T-helper 1 cell treated with Interleukin-12 subunit alpha and Interleukin-12 subunit beta and Interleukin-4 antibody, amounts not matched to agents 30 μg/mL and 1 μg/mL, for 36 hours (primary cell): Measurements from ENCODE around the gene COX5B.
"Not testable (repeated sequence)": the region's sequence is repeated elsewhere in the genome, so short reads cannot be mapped to it uniquely, and the experiment has no call there.

Experiments
- H3K27ac Mint-ChIP-seq: one replicate; pipeline ENCODE4 v1.8.0; 2021; ENCODE audit warnings: mild to moderate bottlenecking, mixed read lengths
- H3K27me3 Mint-ChIP-seq: one replicate; pipeline ENCODE4 v1.8.0; 2021; ENCODE audit warnings: low read depth, mixed read lengths
- H3K36me3 Mint-ChIP-seq: one replicate; pipeline ENCODE4 v1.8.0; 2021; ENCODE audit warnings: low read depth, mixed read lengths
- H3K4me1 Mint-ChIP-seq: one replicate; pipeline ENCODE4 v1.8.0; 2021; ENCODE audit warnings: low read depth, mixed read lengths
- H3K4me3 Mint-ChIP-seq: one replicate; pipeline ENCODE4 v1.8.0; 2021; ENCODE audit warnings: mild to moderate bottlenecking, moderate library complexity, mixed read lengths
- H3K9me3 Mint-ChIP-seq: one replicate; pipeline ENCODE4 v1.8.0; 2021; ENCODE audit warnings: mixed read lengths

Gene COX5B

DNA sequence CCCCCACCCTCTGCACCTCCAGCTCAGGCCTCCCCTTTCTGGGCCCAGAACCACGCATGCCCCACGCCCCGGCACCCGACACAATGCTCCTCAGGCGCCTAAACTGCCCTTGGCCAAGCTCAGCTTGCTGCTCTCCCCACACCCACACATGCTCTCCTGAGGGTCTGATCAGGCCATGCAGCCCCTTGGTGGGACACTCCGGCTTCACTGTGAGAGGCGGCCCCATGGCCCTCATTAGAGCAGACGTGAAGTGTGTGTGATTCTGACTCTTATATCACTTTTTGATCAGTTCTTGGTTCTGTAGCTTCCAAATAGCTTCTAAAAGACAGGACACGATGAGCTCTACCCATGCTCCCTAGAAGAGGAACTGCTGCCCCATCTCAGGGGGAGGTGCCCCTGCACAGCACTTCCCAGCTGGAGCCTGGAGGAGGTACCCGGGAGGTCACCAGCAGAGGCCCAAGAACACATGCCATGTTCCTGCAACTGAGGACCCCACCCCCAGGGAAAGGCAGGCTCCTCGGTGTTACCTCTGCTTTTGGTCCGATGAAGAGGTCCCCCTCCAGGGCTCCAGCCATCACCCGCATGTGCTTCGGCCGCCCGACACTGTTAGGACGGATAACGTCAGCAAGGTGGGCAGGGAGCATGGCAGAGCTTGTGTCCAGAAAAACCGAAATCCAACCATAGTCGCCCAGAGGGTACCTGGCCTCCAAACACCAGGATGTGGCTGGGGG is 14.3 kb downstream of the COX5B start:
- H3K4me3 Mint-ChIP-seq: no peak overlapping the region

DNA sequence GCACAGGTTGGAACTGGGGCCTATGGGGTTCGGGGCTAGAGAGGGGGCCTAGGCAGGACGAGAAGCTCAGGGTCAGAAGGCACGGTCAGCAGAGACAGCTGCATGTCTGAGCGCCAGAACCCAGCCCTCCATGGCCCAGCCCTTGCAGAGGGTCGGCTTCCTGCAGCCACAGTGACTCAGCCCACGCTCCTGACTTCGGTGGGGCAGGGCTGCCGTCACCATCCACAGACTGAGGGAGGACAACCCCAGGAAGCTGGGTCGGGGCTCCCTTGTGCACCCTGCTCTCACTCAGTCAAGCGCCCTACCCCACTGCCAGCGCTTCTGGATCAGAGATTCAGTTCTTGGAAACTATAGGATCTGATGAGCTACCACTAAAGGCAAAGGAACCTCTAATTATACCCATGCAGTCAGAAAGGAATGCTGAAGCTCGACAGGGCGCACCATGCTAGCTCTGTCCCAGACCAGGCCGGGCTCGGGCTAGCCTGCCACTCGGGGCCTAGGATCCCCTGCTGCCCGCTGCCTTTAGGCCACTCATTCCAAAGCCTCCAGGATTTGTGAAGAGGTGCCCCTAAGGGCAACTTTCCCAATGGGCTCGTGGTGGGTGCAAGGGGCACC is 15.0 kb downstream of the COX5B start:
- Mint-ChIP-seq H3K27me3 (no peaks in the 10 kb centered on the region), H3K27ac (peak overlapping the region; percentile 41), H3K4me1 (peaks cover 22% of the 10 kb centered on the region), H3K4me3 (peak overlapping the region; percentile 92), H3K9me3 (no peaks in the 10 kb centered on the region), H3K36me3 (peaks cover 20% of the 10 kb centered on the region)

More for the DNA sequence above, 14.3 kb downstream of the COX5B start:
- H3K9me3 Mint-ChIP-seq: no peaks in the 10 kb centered on the region
- H3K4me1 Mint-ChIP-seq: peaks cover 25% of the 10 kb centered on the region
- peaks cover 21% of the 10 kb centered on the region for H3K36me3 Mint-ChIP-seq
- H3K27ac Mint-ChIP-seq: no peak overlapping the region
- no peaks in the 10 kb centered on the region for H3K27me3 Mint-ChIP-seq

DNA sequence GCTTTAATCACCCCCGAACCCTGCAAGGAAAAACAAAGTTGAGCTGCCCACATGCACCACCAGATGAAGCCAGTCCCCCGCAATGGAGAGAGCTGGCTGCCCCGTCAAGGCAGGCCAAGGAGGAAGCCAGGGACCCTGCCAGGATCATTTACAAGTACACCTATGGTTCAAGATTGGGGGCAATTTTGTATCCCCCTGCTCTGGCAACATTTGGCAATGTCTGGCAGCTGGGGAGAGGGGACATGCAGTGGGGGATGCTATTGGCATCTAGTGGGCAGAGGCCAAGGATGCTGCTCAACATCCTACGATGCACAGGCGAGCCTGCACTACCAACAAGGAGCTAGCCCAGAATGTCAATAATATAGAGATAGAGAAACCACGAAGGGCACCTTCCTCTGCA is 16.1 kb downstream of the COX5B start:
- peaks cover 22% of the 10 kb centered on the region for H3K4me1 Mint-ChIP-seq
- H3K27me3 Mint-ChIP-seq: no peaks in the 10 kb centered on the region
- H3K9me3 Mint-ChIP-seq: no peaks in the 10 kb centered on the region
- H3K27ac Mint-ChIP-seq: peak overlapping the region; percentile 98
- peak overlapping the region; percentile 92 for H3K4me3 Mint-ChIP-seq
- peaks cover 14% of the 10 kb centered on the region for H3K36me3 Mint-ChIP-seq

- no peaks in the 10 kb centered on the region for H3K9me3 Mint-ChIP-seq
- H3K4me3 Mint-ChIP-seq: peak overlapping the region; percentile 92
- peak overlapping the region; percentile 98 for H3K27ac Mint-ChIP-seq
- no peaks in the 10 kb centered on the region for H3K27me3 Mint-ChIP-seq
- H3K4me1 Mint-ChIP-seq: peaks cover 22% of the 10 kb centered on the region
- peaks cover 12% of the 10 kb centered on the region for H3K36me3 Mint-ChIP-seq
Observed at GRCh38 chr2:97662386-97662894, 16.6 kb downstream of the COX5B start.

DNA sequence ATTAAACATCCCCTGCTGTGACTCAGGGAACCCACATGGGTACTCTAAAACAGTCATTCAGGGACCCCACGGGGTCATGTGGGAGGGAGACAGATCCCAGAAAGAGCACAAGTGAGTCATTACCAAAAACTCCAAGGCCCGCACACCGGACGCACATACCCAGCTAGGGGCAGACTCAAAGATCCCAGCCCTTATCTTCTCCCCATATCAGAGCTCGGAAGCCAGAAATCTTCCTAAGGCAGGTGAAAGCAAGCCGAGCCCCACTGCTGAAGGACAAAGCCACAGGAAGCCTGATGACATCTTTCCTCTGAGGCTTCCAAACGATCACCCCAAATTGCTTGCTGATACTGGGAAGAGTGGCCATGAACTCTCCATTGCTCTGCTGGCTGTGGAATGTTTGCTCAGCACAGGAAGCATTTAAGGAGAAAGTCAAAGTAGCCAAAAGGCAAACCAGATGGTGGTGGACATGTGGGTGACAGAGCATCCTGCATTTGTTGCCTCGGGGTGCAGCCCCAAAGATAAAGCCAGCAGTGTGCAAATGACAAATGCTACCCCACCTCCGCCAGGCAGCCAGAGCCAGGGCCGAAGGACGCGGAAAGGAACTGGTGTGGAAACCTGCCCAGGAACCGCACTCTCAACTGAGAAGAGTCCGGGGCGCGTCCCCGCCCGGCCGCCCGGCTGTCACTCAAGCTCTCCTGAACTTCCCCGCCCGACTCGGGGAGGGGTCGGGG is 17.2 kb downstream of the COX5B start:
- Mint-ChIP-seq H3K4me1 (peaks cover 23% of the 10 kb centered on the region), H3K9me3 (no peaks in the 10 kb centered on the region), H3K36me3 (peaks cover 9% of the 10 kb centered on the region), H3K27ac (peak overlapping the region; percentile 98), H3K27me3 (no peaks in the 10 kb centered on the region), H3K4me3 (peak overlapping the region; percentile 92)

DNA sequence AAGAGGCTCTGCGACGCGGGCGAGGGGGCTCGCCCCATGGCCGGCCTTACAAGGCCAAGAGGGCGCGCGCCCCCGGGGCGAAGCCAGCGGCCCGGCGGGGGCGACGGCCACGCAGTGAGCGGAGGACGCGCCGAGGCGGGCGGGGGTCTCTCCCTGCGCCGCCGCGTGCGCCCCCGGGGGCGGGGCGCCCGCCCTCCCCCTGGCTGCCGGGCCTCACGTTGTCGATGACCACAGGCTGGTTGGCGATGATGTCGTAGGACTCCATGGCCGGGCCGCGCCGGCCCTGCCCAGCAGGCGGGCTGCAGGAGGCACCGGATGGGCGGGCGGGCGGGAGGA is 17.7 kb downstream of the COX5B start:
- peak overlapping the region; percentile 98 for H3K27ac Mint-ChIP-seq
- peak overlapping the region; percentile 92 for H3K4me3 Mint-ChIP-seq
- no peaks in the 10 kb centered on the region for H3K9me3 Mint-ChIP-seq
- no peaks in the 10 kb centered on the region for H3K27me3 Mint-ChIP-seq
- H3K36me3 Mint-ChIP-seq: peaks cover 11% of the 10 kb centered on the region
- peaks cover 23% of the 10 kb centered on the region for H3K4me1 Mint-ChIP-seq

DNA sequence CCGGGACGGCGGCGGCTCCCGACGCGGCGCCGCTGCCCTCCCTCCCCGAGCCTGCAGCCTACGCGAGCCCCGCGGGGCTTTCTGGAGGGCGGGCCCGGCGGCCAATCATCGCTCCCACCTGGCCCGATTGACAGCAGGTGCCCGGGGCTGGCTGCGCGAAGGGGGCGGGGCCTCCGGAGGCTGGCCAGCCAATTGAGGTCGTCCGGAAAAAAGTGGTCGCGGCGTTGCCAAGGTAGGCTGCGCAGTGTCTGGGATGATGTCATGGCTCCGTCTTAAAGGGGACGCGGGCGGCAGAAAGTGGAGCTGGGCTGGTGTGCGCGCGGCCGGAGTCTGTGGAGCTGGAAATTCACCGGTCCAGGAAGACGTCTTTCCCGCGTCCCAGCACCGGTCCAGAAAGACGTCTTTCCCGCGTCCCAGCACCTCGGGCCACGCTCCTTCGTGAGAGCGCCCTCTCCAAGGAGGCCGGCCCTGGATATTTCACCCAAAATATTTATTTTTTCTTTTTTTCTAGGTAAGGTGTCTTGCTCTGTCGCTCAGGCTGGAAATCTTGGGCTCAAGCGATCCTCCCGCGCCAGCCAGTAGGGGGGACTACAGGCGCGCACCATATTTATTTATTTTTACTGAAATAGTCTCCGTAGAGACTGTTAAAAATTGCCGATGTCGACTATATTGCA is 18.2 kb downstream of the COX5B start, which contains the start of gene ACTR1B:
TSS of gene ACTR1B (minus strand) at position 83 of the 674 bp plus-strand sequence. CDS start 154 bp downstream, outside the sequence.
- no peaks in the 10 kb centered on the region for H3K27me3 Mint-ChIP-seq
- no peaks in the 10 kb centered on the region for H3K9me3 Mint-ChIP-seq
- H3K27ac Mint-ChIP-seq: peak within 1 kb of the TSS; percentile 98
- H3K36me3 Mint-ChIP-seq: peaks cover 11% of the 10 kb centered on the region
- H3K4me3 Mint-ChIP-seq: peak within 1 kb of the TSS; percentile 92
- peaks cover 23% of the 10 kb centered on the region for H3K4me1 Mint-ChIP-seq

- H3K9me3 Mint-ChIP-seq: no peaks in the 10 kb centered on the region
- H3K36me3 Mint-ChIP-seq: peaks cover 10% of the 10 kb centered on the region
- peaks cover 23% of the 10 kb centered on the region for H3K4me1 Mint-ChIP-seq
- no peaks in the 10 kb centered on the region for H3K27me3 Mint-ChIP-seq
- peak overlapping the region; percentile 87 for H3K4me3 Mint-ChIP-seq
- H3K27ac Mint-ChIP-seq: peak overlapping the region; percentile 94
Observed at GRCh38 chr2:97664636-97664970, 18.7 kb downstream of the COX5B start.

DNA sequence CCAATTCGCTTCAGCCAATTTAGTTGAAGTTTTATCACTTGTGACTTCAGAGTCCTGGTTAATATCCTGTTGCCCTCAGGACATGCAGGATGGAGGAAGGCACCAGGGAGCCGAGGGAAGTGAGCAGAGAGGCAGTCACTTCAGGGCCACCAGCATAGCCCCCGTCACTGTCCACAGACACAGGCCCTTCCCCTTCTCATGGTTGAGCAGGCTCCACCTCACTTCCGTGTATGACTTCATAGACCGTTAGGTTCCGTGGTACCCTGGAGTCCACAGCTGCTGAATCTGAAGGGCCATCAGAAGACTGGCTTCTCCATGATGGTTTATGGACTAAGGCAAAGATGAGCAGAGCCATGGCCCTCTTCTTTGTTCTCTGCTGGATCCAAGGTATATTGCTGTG is 23.6 kb downstream of the COX5B start, which contains the start of gene C2orf92:
TSS of gene C2orf92 (plus strand) at position 266 of the 400 bp plus-strand sequence. CDS start at position 342, 76 bp downstream.
- H3K4me3 Mint-ChIP-seq: no peak within 1 kb of the TSS
- H3K27me3 Mint-ChIP-seq: no peaks in the 10 kb centered on the region
- H3K36me3 Mint-ChIP-seq: peaks cover 4% of the 10 kb centered on the region
- no peaks in the 10 kb centered on the region for H3K9me3 Mint-ChIP-seq
- peaks cover 19% of the 10 kb centered on the region for H3K4me1 Mint-ChIP-seq
- no peak within 1 kb of the TSS for H3K27ac Mint-ChIP-seq

- peaks cover 4% of the 10 kb centered on the region for H3K36me3 Mint-ChIP-seq
- no peaks in the 10 kb centered on the region for H3K9me3 Mint-ChIP-seq
- H3K4me1 Mint-ChIP-seq: peaks cover 15% of the 10 kb centered on the region
- H3K27ac Mint-ChIP-seq: no peak overlapping the region
- H3K4me3 Mint-ChIP-seq: no peak overlapping the region
- H3K27me3 Mint-ChIP-seq: no peaks in the 10 kb centered on the region
Observed at GRCh38 chr2:97670471-97670870, 24.6 kb downstream of the COX5B start.

- Mint-ChIP-seq H3K27me3 (no peaks in the 10 kb centered on the region), H3K9me3 (no peaks in the 10 kb centered on the region), H3K4me1 (peaks cover 15% of the 10 kb centered on the region), H3K36me3 (peaks cover 4% of the 10 kb centered on the region), H3K27ac (no peak overlapping the region), H3K4me3 (no peak overlapping the region)
Observed at GRCh38 chr2:97671526-97671925, 25.7 kb downstream of the COX5B start.

DNA sequence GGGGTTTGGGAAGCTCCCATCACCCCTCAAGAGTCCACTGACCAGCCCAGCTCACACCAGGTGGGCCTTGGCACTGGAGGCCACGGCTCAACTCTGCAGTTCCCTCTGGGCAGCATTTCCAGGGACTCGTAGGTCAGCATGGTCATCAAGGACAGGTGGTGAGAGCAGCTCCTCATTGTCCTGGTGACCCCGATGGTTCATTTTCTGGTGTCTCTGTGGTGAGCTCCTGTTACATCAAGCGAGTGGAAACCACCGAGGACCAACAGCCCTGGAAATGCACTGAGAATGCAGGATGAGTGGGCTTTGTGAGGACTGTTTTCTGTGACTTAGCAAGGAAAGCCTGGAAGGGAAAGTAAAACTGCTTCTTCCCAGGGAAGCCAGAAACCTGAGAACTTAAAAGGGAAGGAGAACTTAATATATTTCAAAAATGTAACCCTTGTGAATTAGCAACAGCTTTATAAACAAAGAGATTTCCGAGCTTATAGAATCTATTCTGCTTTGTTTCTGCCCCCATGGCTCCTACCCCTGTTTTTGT is 26.8 kb downstream of the COX5B start:
- H3K36me3 Mint-ChIP-seq, H3K9me3 Mint-ChIP-seq, H3K27me3 Mint-ChIP-seq, H3K4me3 Mint-ChIP-seq: not testable (repeated sequence)
- H3K4me1 Mint-ChIP-seq: peaks cover 20% of the 10 kb centered on the region
- H3K27ac Mint-ChIP-seq: peak overlapping the region; percentile 83

- Mint-ChIP-seq H3K36me3 (peaks cover 6% of the 10 kb centered on the region), H3K4me3 (peak overlapping the region; percentile 25), H3K4me1 (peaks cover 19% of the 10 kb centered on the region), H3K9me3 (no peaks in the 10 kb centered on the region), H3K27me3 (no peaks in the 10 kb centered on the region), H3K27ac (peak overlapping the region; percentile 83)
Observed at GRCh38 chr2:97673182-97673914, 27.5 kb downstream of the COX5B start.
